Tongue (tissue), 2 donors: Measurements from ENCODE around the gene POU2F1. TPM values are rescaled to one million over a fixed set of nuclear protein-coding genes. Genes with fewer than 3 reads are reported as not detected.

ENCODE experiments used
- DNase-seq: peaks from one replicate; pipeline ENCODE4 v3.0.0-alpha.2; 2015
- total RNA-seq: library from RNA; depleted of rRNA; stranded (reverse); fragments of >200 nt; gene quantifications from one replicate; pipeline ENCODE4 v1.2.3, GENCODE V29; 2014

Gene POU2F1
- total RNA-seq: 17.4 TPM

DNA sequence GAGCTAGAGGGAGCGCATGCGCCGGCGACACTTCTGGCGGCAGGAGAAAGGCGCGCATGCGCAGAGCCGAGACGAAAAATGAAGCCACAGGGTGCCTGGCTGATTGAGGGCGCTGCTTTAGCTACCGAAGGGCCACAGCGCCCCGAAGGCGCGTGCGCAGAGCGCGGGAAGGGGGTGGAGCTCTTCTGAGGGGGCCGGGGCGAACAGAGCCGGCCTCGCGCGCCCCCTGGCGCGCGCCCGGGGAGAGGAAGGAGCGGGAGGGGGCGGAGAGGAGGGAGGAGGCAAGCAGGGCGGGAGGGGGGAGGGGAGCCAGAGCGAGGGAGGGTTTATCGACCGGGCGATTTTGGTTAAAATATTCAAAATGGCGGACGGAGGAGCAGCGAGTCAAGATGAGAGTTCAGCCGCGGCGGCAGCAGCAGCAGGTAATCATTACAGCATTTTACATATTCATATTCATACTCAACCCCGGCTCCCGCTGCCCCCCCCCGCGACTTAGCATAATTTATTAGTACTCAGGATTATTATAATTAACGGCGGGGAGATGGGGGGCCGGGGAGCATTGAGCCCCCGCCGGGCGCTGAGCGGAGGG lies at the start of gene POU2F1:
Gene POU2F1, plus strand, starts transcription at position 350 of the 589 bp plus-strand sequence. Its CDS starts 12 bp downstream, at position 362.
- peak; percentile 100 for DNase-seq

- DNase-seq: no peak
These were observed 49.3 kb upstream of the POU2F1 start for GRCh38 chr1:167171286-167171929.

- DNase-seq: no peak
These were observed 47.0 kb upstream of the POU2F1 start for GRCh38 chr1:167173516-167174184.

GRCh38 chr1:167175901-167176300 lies 44.8 kb upstream of the POU2F1 start:
- no peak for DNase-seq

GRCh38 chr1:167178831-167179230 lies 41.9 kb upstream of the POU2F1 start:
- DNase-seq: no peak

DNA sequence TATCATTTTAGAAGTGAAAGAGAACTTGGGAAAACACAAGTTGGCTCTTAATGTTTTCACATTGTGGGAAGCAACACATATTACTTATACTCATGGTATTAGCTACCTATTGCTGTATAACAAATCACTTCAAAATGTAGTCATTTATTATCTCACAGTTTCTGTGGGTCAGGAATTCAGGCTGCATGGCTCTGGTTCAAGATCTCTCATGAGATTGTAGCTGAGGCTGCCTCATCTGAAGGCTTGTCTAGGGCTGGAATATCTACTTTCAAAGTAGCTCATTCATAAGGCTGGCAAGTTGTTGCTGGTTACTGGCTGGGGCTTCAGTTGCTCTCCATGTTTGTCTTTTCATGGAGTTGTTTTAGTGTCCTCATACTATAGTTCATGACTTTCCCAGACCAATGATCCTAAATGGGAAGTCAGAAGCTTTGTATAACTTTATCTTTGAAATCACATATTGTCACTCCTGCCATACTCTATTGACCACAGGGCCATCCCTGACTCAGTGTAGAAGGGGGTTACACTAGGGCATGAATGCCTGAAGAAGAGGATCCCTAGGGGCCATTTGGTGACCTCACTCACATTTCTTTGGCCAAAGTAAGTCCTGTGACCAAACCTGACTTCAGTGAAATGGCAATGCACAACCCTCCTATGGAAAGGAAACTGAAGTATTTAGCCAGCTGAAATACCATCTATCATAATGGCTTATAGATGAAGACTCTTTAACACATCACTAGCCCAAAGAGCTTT lies 37.9 kb upstream of the POU2F1 start:
- DNase-seq: no peak

- no peak for DNase-seq
These were observed 36.6 kb upstream of the POU2F1 start for GRCh38 chr1:167184081-167184480.

DNA sequence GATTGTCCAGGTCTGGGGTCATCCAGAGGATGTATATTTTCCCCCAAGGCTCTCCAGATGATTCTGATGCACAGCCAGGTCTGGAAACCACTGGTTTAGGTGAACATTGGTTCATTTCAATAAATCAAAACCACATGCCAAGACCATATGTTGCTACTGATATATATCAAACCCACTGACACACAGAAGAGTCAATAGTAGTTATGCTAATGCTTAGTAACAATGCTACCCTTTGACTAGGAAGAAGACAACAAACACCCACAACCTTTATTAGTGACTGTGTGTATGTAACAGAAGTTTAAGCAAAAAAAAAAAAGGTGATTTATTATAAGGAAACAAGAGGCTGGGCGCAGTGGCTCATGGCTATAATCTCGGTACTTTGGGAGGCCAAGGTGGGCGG lies 35.6 kb upstream of the POU2F1 start:
- DNase-seq: no peak

DNA sequence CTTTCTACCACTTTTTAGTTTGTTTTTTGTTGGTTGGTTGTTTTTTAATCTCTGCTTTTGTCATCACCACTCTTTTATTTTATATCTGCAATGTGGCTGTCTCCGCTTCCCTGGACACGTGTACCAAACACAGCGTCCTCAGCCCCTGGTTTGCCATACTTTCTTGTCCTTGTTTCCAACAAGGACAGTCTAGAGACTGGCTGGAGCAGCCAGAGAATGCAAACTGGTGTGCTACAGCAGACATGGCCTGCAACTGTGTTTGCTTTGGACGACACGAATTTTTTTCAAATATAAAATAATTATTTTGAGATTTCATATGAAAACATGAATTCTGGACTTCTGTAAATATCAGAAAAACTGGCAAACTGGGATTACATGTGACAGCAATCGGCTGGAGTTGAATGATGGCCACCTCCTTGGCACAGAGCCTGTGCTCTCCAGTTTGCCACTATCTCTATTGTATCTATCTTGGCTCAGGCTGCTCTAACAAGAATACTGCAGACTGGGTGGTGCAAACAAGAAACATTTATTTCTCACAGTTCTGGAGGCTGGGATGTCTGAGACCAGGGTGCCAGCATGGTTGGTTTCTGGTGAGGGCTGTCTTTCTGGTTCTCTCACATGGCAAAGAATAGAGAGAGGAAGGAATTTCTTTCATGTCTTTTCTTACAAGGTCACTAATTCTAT lies 34.6 kb upstream of the POU2F1 start:
- no peak for DNase-seq

GRCh38 chr1:167186771-167187170 lies 33.9 kb upstream of the POU2F1 start:
- no peak for DNase-seq

GRCh38 chr1:167190747-167191237 lies 29.9 kb upstream of the POU2F1 start:
- DNase-seq: no peak

DNA sequence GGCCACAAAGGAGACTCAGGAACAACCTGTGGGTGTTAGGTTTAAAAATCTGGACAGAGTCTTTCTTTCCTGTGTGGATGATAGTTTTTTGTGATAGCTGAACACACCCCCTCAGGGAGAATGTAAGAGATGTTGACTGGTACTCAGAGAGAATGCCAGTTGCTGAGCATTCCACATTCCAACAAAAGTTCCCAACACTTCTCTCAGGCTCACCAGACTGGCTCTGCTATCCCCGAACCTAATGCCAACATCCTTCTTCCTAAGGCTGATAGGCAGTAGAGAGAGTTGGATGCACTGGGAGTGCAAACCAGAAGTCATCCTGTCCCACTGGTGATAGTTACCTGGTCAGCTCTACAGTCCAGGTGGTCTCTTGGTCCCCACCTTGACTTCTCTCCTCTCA lies 28.7 kb upstream of the POU2F1 start:
- no peak for DNase-seq

DNA sequence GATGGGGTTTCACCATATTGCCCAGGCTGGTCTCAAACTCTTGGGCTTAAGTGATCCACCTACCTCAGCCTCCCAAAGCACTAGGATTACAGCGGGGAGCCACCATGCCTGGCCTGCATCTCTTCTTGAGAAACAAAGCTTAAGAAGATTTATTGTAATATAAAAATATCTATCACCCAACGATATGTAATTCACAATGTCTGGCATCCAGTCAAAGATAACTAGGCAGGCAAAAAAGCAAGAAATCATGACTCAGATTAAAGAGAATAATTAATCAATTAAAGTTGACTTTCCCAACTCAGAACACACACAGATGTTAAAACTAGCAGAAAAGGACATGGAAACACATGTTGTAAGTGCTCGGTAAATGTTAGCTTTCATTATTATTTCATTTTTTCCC lies 26.5 kb upstream of the POU2F1 start:
- DNase-seq: no peak

DNA sequence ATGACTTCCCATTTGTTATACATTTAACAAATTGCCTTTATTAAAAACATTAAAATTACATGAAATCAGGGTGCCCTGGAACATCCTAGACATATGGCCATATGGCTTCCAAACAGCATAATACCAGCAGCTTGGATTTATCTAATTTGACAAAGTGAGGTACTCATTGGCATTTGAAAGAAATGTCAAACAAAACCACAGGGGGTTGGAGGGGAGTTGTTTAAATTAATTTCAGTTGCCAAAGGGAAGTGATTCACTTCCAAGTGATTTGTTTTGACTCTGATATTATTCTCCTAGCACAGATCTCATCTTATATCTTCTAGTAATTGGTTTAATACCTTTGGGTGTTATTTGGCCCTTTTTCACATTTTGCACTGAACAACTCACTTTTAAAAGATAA lies 24.5 kb upstream of the POU2F1 start:
- DNase-seq: no peak

DNA sequence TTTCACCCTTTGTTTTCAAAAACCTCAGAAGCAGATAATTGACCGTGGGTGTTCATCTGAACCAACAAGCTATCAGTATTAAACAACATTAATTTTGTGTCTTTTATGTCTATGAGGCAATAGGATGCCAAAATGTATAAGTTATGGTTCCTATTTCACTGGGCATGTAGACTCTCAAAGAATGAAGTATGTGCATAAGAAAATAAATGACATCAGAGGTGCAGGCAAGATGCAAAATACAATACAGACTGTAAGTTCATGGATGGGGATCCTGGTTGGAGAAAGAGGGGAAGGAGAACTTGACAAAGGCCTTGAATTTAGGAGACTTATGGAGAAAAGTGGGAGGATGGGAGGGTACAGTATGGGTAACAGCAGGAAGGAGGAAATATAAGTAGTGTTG lies 23.4 kb upstream of the POU2F1 start:
- DNase-seq: no peak

GRCh38 chr1:167197692-167198091 lies 23.0 kb upstream of the POU2F1 start:
- peak; percentile 15 for DNase-seq

DNA sequence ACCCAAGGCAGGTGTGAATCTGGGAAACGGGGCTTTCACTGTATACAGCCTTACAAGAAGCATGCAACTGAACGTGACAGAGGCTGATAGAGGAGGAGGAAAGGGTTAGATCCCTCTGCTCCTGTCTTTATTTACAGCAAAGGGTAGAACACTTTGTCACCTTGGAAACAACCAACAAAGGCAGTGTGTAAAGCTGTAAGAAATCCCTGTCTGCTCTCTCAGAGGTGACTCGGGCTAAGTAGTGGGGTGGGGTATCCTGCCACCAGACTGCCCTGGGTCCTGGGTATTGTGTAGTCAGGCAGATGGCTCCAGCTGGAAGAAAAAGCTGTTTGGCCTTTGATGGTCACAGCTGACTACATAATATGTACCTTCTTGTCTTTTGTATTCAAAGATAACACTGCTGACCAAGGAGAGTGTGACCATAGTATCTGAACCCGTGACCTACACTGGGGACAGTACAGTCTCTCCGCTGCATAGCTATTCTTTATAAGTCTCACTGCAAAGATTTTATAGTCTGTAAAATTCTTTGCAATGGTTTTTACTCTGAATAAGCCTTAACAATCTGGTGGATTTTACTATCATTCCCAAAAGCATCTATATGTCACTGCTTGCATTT lies 22.1 kb upstream of the POU2F1 start:
- DNase-seq: peak; percentile 36

DNA sequence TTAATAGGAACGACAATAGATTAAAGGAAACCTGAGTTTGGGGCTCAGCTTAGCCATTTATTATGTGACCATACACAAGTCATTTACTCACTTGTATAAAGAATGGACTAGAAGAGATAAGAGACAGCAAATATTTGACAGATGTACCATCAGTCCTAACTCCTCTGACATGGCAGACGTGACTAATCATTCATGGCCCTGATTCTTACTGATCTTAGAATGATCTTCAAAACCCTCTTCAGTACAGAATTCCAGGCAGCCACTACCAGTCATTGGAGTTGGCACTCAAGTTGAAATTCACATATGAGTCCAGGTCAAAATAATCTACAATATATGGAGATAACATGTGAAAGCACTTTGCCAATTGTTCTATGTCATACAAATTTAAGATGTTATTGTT lies 21.0 kb upstream of the POU2F1 start:
- DNase-seq: no peak

- DNase-seq: no peak
These were observed 20.4 kb upstream of the POU2F1 start for GRCh38 chr1:167200272-167200671.

- no peak for DNase-seq
These were observed 19.9 kb upstream of the POU2F1 start for GRCh38 chr1:167200749-167201148.

- DNase-seq: no peak
These were observed 18.6 kb upstream of the POU2F1 start for GRCh38 chr1:167202049-167202448.
